ENCODE measurements around the gene SCLY.

The SCLY gene

GRCh38 chr2:238140721-238141540 is 80.1 kb downstream of the SCLY start:
- no peak for DNase-seq (ENCODE audit: low spot score)

GRCh38 chr2:238141541-238142318 is 80.9 kb downstream of the SCLY start:
- no peak for DNase-seq (ENCODE audit: low spot score)

- DNase-seq (ENCODE audit: low spot score) = no peak
Observed at GRCh38 chr2:238142382-238143205, 81.8 kb downstream of the SCLY start.

DNA sequence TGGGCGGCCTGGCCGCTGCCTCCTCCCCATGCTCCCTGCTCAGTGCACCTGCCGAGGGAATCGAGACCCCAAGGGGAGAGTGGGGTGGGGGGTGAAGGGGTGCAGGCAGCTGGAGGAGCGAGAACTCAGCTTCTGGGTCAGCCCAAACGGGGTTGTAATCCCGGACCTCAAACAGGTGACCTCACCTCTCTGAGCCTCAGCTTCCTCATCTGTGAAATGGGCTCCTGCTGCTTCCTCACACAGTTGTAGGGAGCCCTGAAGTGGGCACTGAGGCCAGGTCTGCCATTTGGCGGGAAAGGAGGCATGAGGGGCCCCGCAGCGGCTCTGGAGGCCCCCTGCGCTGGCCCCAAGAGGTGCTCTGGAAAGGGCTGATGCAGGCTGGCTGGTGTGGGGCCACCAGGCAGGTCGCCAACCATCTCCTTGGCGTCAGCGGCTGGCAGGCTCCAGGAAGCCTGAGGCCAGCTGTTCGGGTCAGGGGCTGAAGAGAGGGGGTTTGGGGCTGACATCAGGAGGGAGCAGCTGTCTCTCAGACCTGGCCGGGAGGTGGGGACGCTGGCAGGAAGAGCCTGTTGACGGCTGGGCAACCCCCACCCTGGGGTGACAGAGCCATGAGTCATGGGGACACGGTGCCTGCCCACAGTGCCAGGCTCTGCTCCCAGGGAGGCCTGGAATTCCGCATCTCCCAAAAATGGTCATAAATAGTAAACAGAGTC is 82.6 kb downstream of the SCLY start:
- peak; percentile 76 for DNase-seq (ENCODE audit: low spot score)

DNA sequence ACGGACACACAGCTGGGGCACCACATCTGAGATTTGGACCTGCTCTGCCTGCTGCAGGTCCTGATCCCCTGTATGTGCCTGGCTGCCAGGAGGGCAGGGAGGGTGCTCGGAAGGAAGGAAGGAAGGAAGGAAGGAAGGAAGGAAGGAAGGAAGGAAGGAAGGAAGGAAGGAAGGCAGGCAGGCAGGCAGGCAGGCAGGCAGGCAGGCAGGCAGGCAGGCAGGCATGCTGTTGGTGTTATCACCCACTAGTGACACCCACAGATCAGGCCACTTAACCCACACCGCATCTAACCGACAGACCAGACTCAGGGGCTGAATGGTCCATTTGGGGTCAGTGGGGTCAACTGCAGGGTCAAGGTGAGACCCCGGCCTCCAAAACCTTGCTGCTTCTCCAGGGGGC is 83.5 kb downstream of the SCLY start:
- no peak for DNase-seq (ENCODE audit: low spot score)

- no peak for DNase-seq (ENCODE audit: low spot score)
Observed at GRCh38 chr2:238145046-238145445, 84.2 kb downstream of the SCLY start.

DNA sequence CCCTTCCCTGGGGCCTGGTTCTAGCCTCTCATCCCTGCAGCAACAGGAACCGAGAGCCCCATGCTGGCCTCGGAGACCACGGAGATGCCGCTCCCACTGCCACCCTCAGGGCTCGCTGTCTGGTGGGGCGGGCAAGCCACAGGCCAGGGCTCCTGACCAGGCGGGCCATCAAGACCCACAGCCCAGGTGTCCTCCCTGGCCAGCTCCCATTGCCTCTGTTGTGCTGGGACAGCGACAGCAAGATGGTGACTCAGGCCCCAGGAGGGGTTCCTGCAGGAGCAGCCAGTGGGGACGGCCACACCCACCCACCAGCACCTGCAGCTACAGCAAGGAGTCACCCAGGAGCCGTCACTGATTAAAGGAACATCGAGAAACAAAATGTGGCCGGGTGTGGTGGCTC is 85.0 kb downstream of the SCLY start:
- no peak for DNase-seq (ENCODE audit: low spot score)

- no peak for DNase-seq (ENCODE audit: low spot score)
Observed at GRCh38 chr2:238146884-238147544, 86.2 kb downstream of the SCLY start.

DNA sequence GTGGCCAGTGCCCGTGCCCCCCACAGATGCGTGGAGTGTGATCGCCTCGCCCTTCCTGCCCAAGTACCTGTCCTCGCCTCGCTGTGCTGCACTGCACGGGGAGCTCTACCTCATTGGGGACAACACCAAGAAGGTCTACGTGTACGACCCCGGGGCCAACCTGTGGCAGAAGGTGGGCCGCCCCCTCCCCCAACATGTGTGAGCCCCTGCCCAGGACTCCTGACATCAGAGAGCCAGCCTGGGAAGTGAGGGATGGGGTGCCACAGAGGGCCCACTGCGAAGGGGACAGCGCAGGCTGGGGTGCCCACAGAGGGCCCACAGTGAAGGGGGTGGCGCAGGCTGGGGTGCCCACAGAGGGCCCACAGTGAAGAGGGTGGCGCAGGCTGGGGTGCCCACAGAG is 88.2 kb downstream of the SCLY start:
- DNase-seq (ENCODE audit: low spot score) = no peak

All from left forelimb (tissue), 1 donor.